OCI-LY7 (cell line): Measurements from ENCODE around the gene IFRD2. TPM values are rescaled to one million over a fixed set of nuclear protein-coding genes. Genes with fewer than 3 reads are reported as not detected.

Experiments used
- BruUV-seq: library from RNA; stranded (reverse); fragments of 400-500 nt; replicated peaks from 2 replicates; lab custom pipeline; 2021; lab: Mats Ljungman, UMichigan
- CTCF ChIA-PET: fragments of 300-600 bp; sonication (Branson Sonifier 250); formaldehyde crosslinking; loops from one replicate; lab custom pipeline; 2022; ENCODE audit warnings: antibody characterized with exemption; ENCODE audit not compliant: unreplicated experiment; lab: Charles Lee
- POLR2A ChIA-PET: fragments of 300-600 bp; sonication (Branson Sonifier 250); formaldehyde crosslinking; loops from one replicate; lab custom pipeline; 2022; ENCODE audit warnings: antibody characterized with exemption; lab: Charles Lee
- DNase-seq: peaks from one replicate; pipeline ENCODE4 v3.0.0-alpha.2; 2015; ENCODE audit warnings: low spot score
- H2AFZ ChIP-seq: fragments of 200-600 bp; sonication (generic), shearing (Covaris generic); 2 replicates; pipeline ENCODE4 v1.6.1; 2014; ENCODE audit warnings: mild to moderate bottlenecking, antibody characterized with exemption, low read length, moderate library complexity
- H3K27ac ChIP-seq: fragments of 200-600 bp; sonication (generic); 2 replicates; pipeline ENCODE4 v1.5.1; 2014; ENCODE audit warnings: mixed run types, low read depth, mild to moderate bottlenecking, moderate library complexity, low read length, inconsistent platforms; ENCODE audit not compliant: poor library complexity, severe bottlenecking
- H3K36me3 ChIP-seq: fragments of 200-600 bp; sonication (generic); 2 replicates; pipeline ENCODE4 v1.6.1; 2014; ENCODE audit warnings: mild to moderate bottlenecking, antibody characterized with exemption, low read length, moderate library complexity, mixed read lengths; ENCODE audit not compliant: insufficient read depth
- H3K4me1 ChIP-seq: fragments of 200-600 bp; sonication (generic); 2 replicates; pipeline ENCODE4 v1.5.1; 2014; ENCODE audit warnings: mild to moderate bottlenecking, low read length; ENCODE audit not compliant: insufficient read depth, poor library complexity, severe bottlenecking
- H3K4me2 ChIP-seq: fragments of 200-600 bp; sonication (generic); 2 replicates; pipeline ENCODE4 v1.6.1; 2014; ENCODE audit warnings: mild to moderate bottlenecking, low read length
- H3K4me3 ChIP-seq: fragments of 200-600 bp; sonication (generic); 2 replicates; pipeline ENCODE4 v1.5.1; 2014; ENCODE audit warnings: mild to moderate bottlenecking, low read depth, low read length; ENCODE audit not compliant: poor library complexity, severe bottlenecking
- H3K79me2 ChIP-seq: fragments of 200-600 bp; sonication (generic); 2 replicates; pipeline ENCODE4 v1.6.1; 2016; ENCODE audit warnings: low read depth, mild to moderate bottlenecking, low read length, moderate library complexity, mixed read lengths; ENCODE audit not compliant: insufficient read depth
- H3K9me2 ChIP-seq: fragments of 200-600 bp; sonication (generic); 2 replicates; pipeline ENCODE4 v1.6.1; 2016; ENCODE audit warnings: mild to moderate bottlenecking, low read length, mixed read lengths; ENCODE audit not compliant: insufficient read depth
- H3K9me3 ChIP-seq: fragments of 200-600 bp; sonication (generic); 2 replicates; pipeline ENCODE4 v1.6.1; 2014; ENCODE audit warnings: mild to moderate bottlenecking, mixed run types, low read length, mixed read lengths
- H4K20me1 ChIP-seq: fragments of 200-600 bp; sonication (generic); 2 replicates; pipeline ENCODE4 v1.6.1; 2014; ENCODE audit warnings: mild to moderate bottlenecking, antibody characterized with exemption, low read length, moderate library complexity, mixed read lengths; ENCODE audit not compliant: insufficient read depth
- EZH2phosphoT487 ChIP-seq: fragments of 200-600 bp; sonication (generic); IDR thresholded peaks from 2 replicates; pipeline ENCODE4 v1.6.1; 2018; ENCODE audit warnings: low read depth, borderline replicate concordance, mild to moderate bottlenecking, mixed run types, antibody characterized with exemption, low read length, moderate library complexity, mixed read lengths
- intact Hi-C: fragments of 100-400 bp; cut with micrococcal nuclease; formaldehyde crosslinking; loops from one replicate; pipeline ENCODE4 v1.10.0; 2022; ENCODE audit not compliant: unreplicated experiment
- total RNA-seq, 2 experiments: library from RNA; depleted of rRNA in 1 of 2; stranded (reverse); fragments of >200 nt in 1 of 2; shearing (Covaris generic) in 1 of 2; gene quantifications; 2 replicates each; pipeline ENCODE4 v1.2.3, GENCODE V29; 2014 to 2022
- TF ChIP-seq, protein P1 (sequence below): fragments of 200-600 bp; sonication (generic); conservative IDR thresholded peaks from 2 replicates; pipeline ENCODE4 v1.5.1; 2014; ENCODE audit warnings: mild to moderate bottlenecking, antibody characterized with exemption, low read length, moderate library complexity, mixed read lengths

Gene IFRD2
- total RNA-seq, 2 experiments from 2014 or later, result 93.3 to 95.5 TPM

DNA sequence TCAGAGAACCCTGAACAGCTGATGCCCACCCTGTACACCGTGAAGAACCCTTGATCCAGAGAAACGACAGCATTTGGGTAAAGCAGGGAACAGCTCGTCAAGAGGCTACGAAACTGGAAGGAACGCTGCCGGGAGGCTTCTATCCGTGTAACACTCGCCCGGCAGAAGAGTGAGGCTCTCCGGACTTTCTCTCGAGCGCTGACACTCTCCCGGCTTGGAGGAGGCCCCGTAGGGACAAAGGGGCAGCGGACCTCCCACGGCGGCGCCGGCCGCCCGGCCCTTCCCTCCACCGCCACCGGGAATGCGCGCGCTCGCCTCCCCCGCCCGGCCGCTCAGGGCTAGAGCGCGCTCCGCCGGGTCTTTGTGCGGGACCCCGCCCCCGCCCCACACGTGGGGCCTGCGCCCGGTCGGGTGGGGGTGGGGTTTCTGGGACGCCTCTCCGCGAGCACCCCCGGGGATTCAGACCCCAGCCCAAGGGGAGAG is 28.7 kb upstream of the IFRD2 start:
- peak; percentile 82 for DNase-seq
- H2AFZ ChIP-seq, result peak overlapping the region; percentile 59
- no peaks in the 10 kb centered on the region for H3K79me2 ChIP-seq
- peaks cover 20% of the 10 kb centered on the region; the same call in 1 of the 2 replicates for H3K36me3 ChIP-seq
- H3K4me2 ChIP-seq, result peak overlapping the region; percentile 73
- peak overlapping the region; percentile 72 for H3K4me3 ChIP-seq
- peak overlapping the region; percentile 51 for H3K27ac ChIP-seq
- no TSS peak for BruUV-seq
- no peaks in the 10 kb centered on the region for H4K20me1 ChIP-seq
- TF ChIP-seq EZH2phosphoT487, result no peak
- TF ChIP-seq, protein P1, sequence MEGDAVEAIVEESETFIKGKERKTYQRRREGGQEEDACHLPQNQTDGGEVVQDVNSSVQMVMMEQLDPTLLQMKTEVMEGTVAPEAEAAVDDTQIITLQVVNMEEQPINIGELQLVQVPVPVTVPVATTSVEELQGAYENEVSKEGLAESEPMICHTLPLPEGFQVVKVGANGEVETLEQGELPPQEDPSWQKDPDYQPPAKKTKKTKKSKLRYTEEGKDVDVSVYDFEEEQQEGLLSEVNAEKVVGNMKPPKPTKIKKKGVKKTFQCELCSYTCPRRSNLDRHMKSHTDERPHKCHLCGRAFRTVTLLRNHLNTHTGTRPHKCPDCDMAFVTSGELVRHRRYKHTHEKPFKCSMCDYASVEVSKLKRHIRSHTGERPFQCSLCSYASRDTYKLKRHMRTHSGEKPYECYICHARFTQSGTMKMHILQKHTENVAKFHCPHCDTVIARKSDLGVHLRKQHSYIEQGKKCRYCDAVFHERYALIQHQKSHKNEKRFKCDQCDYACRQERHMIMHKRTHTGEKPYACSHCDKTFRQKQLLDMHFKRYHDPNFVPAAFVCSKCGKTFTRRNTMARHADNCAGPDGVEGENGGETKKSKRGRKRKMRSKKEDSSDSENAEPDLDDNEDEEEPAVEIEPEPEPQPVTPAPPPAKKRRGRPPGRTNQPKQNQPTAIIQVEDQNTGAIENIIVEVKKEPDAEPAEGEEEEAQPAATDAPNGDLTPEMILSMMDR, result no peak
- ChIA-PET POLR2A (interaction anchor here (0.9 to 1.1 kb wide), 2 partner anchors 13 to 16 kb away, joined by 5 to 6 read pairs; no protein-coding TSS in a partner anchor), CTCF (interaction anchor here (0.6 kb wide), 1 partner anchor 28 kb away, joined by 3 read pairs; no protein-coding TSS in a partner anchor)
- no peaks in the 10 kb centered on the region for H3K9me3 ChIP-seq
- no peaks in the 10 kb centered on the region for H3K9me2 ChIP-seq
- peaks cover 49% of the 10 kb centered on the region for H3K4me1 ChIP-seq
- intact Hi-C loops, result loop anchor here (5.0 kb wide), 1 partner anchor 94 kb away; no protein-coding TSS in a partner anchor

DNA sequence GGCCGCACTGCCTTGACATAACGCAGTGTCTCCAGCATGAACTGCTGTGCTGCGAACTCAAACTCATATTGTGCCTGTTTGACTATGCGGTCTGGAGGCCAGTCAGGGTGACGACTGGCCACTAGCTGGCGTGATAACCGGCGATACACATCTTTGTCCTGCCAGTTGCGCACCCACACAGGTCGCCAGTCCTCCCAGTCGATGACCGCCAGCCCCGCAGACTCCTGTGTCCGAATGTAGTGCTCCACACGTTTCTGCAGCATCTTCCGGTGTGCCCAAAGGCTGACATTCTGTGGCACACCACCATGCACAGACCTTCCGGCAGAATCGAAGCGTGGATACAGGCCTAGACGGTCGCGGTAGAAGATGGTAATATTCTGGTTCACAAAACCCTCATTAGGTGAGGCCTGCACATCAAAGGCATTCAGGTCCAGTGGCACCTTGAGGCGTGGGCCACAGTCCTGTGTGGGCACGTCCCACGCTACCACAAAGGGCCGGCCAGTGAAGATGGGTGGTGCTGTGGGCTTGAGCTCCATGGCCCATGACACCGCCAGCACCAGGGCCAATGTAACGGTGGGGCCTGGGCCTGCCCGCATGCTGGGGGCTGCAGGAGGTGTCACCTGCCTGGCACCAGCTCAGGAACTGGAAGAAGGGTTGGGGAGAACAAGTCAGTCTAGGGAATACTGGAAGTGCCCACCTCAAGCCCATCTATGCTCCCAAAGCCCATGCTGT is 27.8 kb upstream of the IFRD2 start:
- peaks cover 15% of the 10 kb centered on the region; the same call in 1 of the 2 replicates for H3K36me3 ChIP-seq
- TSS peak; percentile 35 for BruUV-seq
- H3K9me3 ChIP-seq, result no peaks in the 10 kb centered on the region
- H3K4me1 ChIP-seq, result peaks cover 49% of the 10 kb centered on the region
- DNase-seq, result no peak
- CTCF ChIA-PET, result interaction anchor here (0.6 kb wide), 1 partner anchor 28 kb away, joined by 3 read pairs; no protein-coding TSS in a partner anchor
- no peaks in the 10 kb centered on the region for H3K79me2 ChIP-seq
- H3K4me3 ChIP-seq, result peak overlapping the region; percentile 72
- H3K9me2 ChIP-seq, result no peaks in the 10 kb centered on the region
- intact Hi-C loops, result loop anchor here (5.0 kb wide), 1 partner anchor 93 kb away; no protein-coding TSS in a partner anchor
- TF ChIP-seq, protein P1, result no peak
- no peak for TF ChIP-seq EZH2phosphoT487
- H3K4me2 ChIP-seq, result peak overlapping the region; percentile 73
- H2AFZ ChIP-seq, result no peak overlapping the region
- peak overlapping the region; percentile 51 for H3K27ac ChIP-seq
- H4K20me1 ChIP-seq, result no peaks in the 10 kb centered on the region
- POLR2A ChIA-PET, result interaction anchor here (0.9 to 1.1 kb wide), 2 partner anchors 14 to 17 kb away, joined by 5 to 6 read pairs; no protein-coding TSS in a partner anchor
